Right lobe of liver (tissue), 6 donors: ENCODE results near the gene LAT. TPM values are rescaled to one million over a fixed set of nuclear protein-coding genes. Genes with fewer than 3 reads are reported as not detected.

ENCODE experiments used
- ATAC-seq, 4 donors: fragments of 200-7000 bp; cut with Tn5 transposase; one replicate each; pipeline ENCODE4 v1.9.1; 2020; ENCODE audit warnings: mild to moderate bottlenecking in 4 of 4, moderate library complexity in 4 of 4
- DNase-seq, 3 donors: peaks; one replicate each; pipeline ENCODE4 v3.0.0-alpha.2; 2020
- H3K27ac ChIP-seq, 3 donors: fragments of 200-600 bp; one replicate each; pipeline ENCODE4 v1.8.0; 2022
- H3K27me3 ChIP-seq, 2 donors: fragments of 200-600 bp; one replicate each; pipeline ENCODE4 v1.8.0; 2022
- H3K36me3 ChIP-seq, 4 donors: fragments of 200-600 bp; sonication (generic) in 1 of 4; one replicate each; pipeline versions ENCODE4 v1.5.1 to v1.8.0; 2017 to 2022; ENCODE audit warnings: control low read depth in 1 of 4
- H3K4me1 ChIP-seq, 4 donors: fragments of 200-600 bp; sonication (generic) in 1 of 4; one replicate each; pipeline versions ENCODE4 v1.5.1 to v1.8.0; 2017 to 2022; ENCODE audit warnings: control low read depth in 1 of 4
- H3K4me3 ChIP-seq, 3 donors: fragments of 200-600 bp; one replicate each; pipeline ENCODE4 v1.8.0; 2022
- H3K9me3 ChIP-seq, 4 donors: fragments of 200-600 bp; sonication (generic) in 1 of 4; one replicate each; pipeline versions ENCODE4 v1.5.1 to v1.8.0; 2017 to 2022; ENCODE audit warnings: control low read depth in 1 of 4
- CTCF ChIP-seq, 4 donors: fragments of 200-600 bp in 3 of 4; fragments of 450-650 bp in 1 of 4; IDR thresholded peaks; one replicate each; pipeline versions ENCODE4 v1.5.1 to v1.8.0; 2016 to 2022; ENCODE audit warnings: antibody characterized with exemption in 4 of 4, mild to moderate bottlenecking in 2 of 4
- POLR2A ChIP-seq: fragments of 450-650 bp; IDR thresholded peaks from one replicate; pipeline ENCODE4 v1.6.1; 2017; ENCODE audit warnings: antibody characterized with exemption, mild to moderate bottlenecking
- WGBS: methylation state at CpG from one replicate; pipeline ENCODE4 v1.1.6; 2018; ENCODE audit warnings: low coverage, low lambda C conversion rate; ENCODE audit not compliant: insufficient coverage; ENCODE audit errors: missing lambda C conversion rate; 5-methylcytosine and 5-hydroxymethylcytosine counted together
- intact Hi-C, 2 donors: fragments of 100-400 bp; cut with DNase I; formaldehyde crosslinking; loops; one replicate each; pipeline versions ENCODE4 v1.11.2 to v1.14.1; 2022
- total RNA-seq, 6 experiments: library from RNA; depleted of rRNA in 2 of 6; stranded (reverse); fragments of >200 nt in 2 of 6; fragmentation: NEBNext Ultra II Directional in 3 of 6; extraction: Animal tissue kit (Norgen Biotek cat#: 25700) in 3 of 6; gene quantifications; one replicate each; pipeline versions ENCODE4 v1.1.0 to v1.2.4, GENCODE V29; 2016 to 2023
- donor health status: DM: no; HTN: yes; CAD: no.
- donor health status: DM: no; HTN: no; CAD: no.
- donor health status: DM: no; HTN: no; CAD: no.
- donor health status: DM: no; HTN: yes; CAD: no.
- donor health status: DM: no; HTN: yes; CAD: no.

The LAT gene
- total RNA-seq, 6 experiments from 2014 or later = 1.8 to 5.2 (median 3.1) TPM

- ATAC-seq (no peak), DNase-seq (no peak)
- Histone ChIP-seq H3K4me3 (no peak overlapping the region), H3K27me3 (no peaks in the 10 kb centered on the region), H3K36me3 (peaks cover 0 to 32% (median 5%) of the 10 kb centered on the region in 4 donors), H3K27ac (no peak overlapping the region), H3K9me3 (no peaks in the 10 kb centered on the region), H3K4me1 (peaks cover 0 to under 1% (median 0%) of the 10 kb centered on the region in 4 donors)
- intact Hi-C loops = no loop called here
- 93% methylated on average over 6 of the region's 7 CpGs for WGBS
- no peak for TF ChIP-seq POLR2A
- no peak for TF ChIP-seq CTCF (IDR thresholded peaks at IDR 0.05)
These were observed 3.9 kb upstream of the LAT start for GRCh38 chr16:28980929-28981328.

GRCh38 chr16:28981517-28981916 is 3.3 kb upstream of the LAT start:
- Histone ChIP-seq H3K4me1 (no peaks in the 10 kb centered on the region), H3K9me3 (no peaks in the 10 kb centered on the region), H3K27me3 (no peaks in the 10 kb centered on the region), H3K27ac (no peak overlapping the region), H3K4me3 (no peak overlapping the region), H3K36me3 (peaks cover 0 to 32% (median 5%) of the 10 kb centered on the region in 4 donors)
- no peak for DNase-seq
- intact Hi-C loops = no loop called here
- TF ChIP-seq POLR2A (no peak), CTCF (IDR thresholded peaks at IDR 0.05) (peak in 3 of 4 donors; percentile 12 to 37 (median 14))
- no peak for ATAC-seq
- WGBS = 86% methylated on average over 10 of the region's 12 CpGs

GRCh38 chr16:28982418-28982817 is 2.4 kb upstream of the LAT start:
- TF ChIP-seq POLR2A = no peak
- Histone ChIP-seq H3K36me3 (peaks cover 0 to 35% (median 5%) of the 10 kb centered on the region in 4 donors), H3K27me3 (no peaks in the 10 kb centered on the region), H3K4me3 (no peak overlapping the region), H3K27ac (no peak overlapping the region), H3K4me1 (no peaks in the 10 kb centered on the region), H3K9me3 (no peaks in the 10 kb centered on the region)
- no peak for ATAC-seq
- intact Hi-C loops = no loop called here
- WGBS = 88% methylated on average over 4 of the region's 10 CpGs
- no peak for DNase-seq

- no CpG with 5 or more reads among the region's 11 CpGs for WGBS
- Histone ChIP-seq H3K27ac (no peak overlapping the region), H3K4me1 (no peaks in the 10 kb centered on the region), H3K9me3 (no peaks in the 10 kb centered on the region), H3K36me3 (peaks cover 0 to 35% (median 5%) of the 10 kb centered on the region in 4 donors), H3K27me3 (no peaks in the 10 kb centered on the region), H3K4me3 (no peak overlapping the region)
- intact Hi-C loops = no loop called here
- DNase-seq = no peak
- TF ChIP-seq CTCF (IDR thresholded peaks at IDR 0.05) = no peak
- TF ChIP-seq POLR2A = no peak
- ATAC-seq = no peak
These were observed 1.9 kb upstream of the LAT start for GRCh38 chr16:28982949-28983348.

- H3K27ac ChIP-seq = no peak overlapping the region
- WGBS = 100% methylated on average over 1 of the region's 18 CpGs
- TF ChIP-seq CTCF (IDR thresholded peaks at IDR 0.05) (no peak), POLR2A (no peak)
These were observed 1.2 kb upstream of the LAT start for GRCh38 chr16:28983644-28984043.

More at GRCh38 chr16:28983644-28984043, 1.2 kb upstream of the LAT start:
- H3K36me3 ChIP-seq = peaks cover 0 to 35% (median 5%) of the 10 kb centered on the region in 4 donors
- no peaks in the 10 kb centered on the region for H3K4me1 ChIP-seq
- H3K4me3 ChIP-seq = no peak overlapping the region
- H3K27me3 ChIP-seq = no peaks in the 10 kb centered on the region
- no peak for ATAC-seq
- no peaks in the 10 kb centered on the region for H3K9me3 ChIP-seq
- DNase-seq = peak in 1 of 3 donors; percentile 19
- intact Hi-C loops = no loop called here
